ENCODE results near the gene FUT8.

FUT8 gene

GRCh38 chr14:65771271-65771670 is 358.7 kb downstream of the FUT8 start:
- DNase-seq (ENCODE audit: low spot score): no peak
- TF ChIP-seq, protein P1, sequence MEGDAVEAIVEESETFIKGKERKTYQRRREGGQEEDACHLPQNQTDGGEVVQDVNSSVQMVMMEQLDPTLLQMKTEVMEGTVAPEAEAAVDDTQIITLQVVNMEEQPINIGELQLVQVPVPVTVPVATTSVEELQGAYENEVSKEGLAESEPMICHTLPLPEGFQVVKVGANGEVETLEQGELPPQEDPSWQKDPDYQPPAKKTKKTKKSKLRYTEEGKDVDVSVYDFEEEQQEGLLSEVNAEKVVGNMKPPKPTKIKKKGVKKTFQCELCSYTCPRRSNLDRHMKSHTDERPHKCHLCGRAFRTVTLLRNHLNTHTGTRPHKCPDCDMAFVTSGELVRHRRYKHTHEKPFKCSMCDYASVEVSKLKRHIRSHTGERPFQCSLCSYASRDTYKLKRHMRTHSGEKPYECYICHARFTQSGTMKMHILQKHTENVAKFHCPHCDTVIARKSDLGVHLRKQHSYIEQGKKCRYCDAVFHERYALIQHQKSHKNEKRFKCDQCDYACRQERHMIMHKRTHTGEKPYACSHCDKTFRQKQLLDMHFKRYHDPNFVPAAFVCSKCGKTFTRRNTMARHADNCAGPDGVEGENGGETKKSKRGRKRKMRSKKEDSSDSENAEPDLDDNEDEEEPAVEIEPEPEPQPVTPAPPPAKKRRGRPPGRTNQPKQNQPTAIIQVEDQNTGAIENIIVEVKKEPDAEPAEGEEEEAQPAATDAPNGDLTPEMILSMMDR (IDR thresholded peaks at IDR 0.05; ENCODE audit: extremely low read depth, missing control alignments): no peak

DNA sequence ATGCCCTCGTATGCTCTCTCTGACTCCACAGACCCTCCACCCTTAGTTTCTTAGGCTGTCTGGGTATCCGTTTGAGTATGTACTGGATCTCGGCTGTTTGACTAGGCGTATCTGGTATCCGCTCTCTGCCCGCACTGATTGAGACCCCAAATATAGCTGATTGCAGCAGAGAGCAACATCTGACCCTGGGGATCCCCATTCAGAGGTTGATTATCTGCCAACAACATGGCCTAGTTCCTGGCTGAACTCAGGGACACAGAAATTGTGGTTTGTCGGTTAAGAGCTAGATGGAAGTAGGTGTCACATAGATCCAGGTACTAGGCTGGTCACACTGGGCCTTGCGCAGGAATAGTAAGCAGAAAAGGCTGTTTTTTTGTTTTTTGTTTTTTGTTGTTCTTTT is 359.9 kb downstream of the FUT8 start:
- TF ChIP-seq, protein P1 (IDR thresholded peaks at IDR 0.05; ENCODE audit: extremely low read depth, missing control alignments): no peak
- DNase-seq (ENCODE audit: low spot score): no peak

DNA sequence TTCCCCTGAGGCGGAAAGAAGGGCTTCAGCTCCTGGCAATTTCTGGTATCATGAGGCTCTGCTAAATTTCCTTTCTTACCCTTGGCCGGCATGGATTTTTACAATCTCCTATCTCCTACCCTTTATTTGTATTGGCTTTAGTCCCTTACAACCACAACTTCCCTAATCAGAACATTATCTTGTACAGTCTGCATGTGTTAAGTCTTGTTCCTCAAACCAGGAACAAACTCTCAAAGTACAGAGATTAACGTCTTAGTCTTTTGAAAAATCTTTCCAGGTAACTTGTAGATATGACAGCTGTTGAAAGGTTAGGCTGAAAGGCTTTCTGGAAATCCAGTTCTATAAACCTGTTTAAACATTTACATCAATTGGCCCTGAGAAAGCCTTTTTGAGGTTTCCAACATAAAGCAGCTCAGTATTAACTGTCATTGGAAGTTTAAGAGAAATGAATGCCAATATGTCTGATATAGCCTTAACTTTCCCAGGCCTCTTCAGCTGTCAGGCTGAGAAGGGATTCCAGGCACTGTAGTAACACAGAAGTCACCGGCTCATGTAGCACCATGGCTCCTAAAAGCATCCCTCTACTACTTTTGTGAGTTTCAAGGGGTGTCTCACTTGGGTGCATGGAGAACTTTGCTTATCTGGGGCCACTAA is 360.5 kb downstream of the FUT8 start:
- DNase-seq (ENCODE audit: low spot score): no peak
- TF ChIP-seq, protein P1 (IDR thresholded peaks at IDR 0.05; ENCODE audit: extremely low read depth, missing control alignments): no peak

DNA sequence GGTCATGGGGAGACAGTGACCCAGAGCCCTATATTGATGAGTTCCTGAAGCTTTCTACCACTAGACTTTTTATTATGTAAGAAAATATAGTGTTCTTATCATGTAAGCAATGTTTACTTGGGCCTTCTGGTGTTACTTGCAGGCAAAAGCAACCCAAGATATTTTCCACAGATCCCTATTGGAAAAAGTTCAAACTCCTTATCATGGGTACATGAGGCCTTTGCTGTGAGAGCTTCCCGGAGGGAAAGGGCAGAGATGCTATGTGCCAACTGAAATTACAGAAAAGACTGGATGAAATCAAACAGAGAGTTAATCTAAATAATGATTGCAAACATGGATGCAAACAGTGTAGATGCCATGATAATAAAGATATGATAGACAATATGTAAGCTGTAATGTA is 361.5 kb downstream of the FUT8 start:
- no peak for DNase-seq (ENCODE audit: low spot score)

GRCh38 chr14:65776193-65776852 is 363.8 kb downstream of the FUT8 start:
- TF ChIP-seq, protein P1 (IDR thresholded peaks at IDR 0.05; ENCODE audit: extremely low read depth, missing control alignments): no peak
- DNase-seq (ENCODE audit: low spot score): no peak

More for the DNA sequence above, 361.5 kb downstream of the FUT8 start:
- TF ChIP-seq, protein P1 (IDR thresholded peaks at IDR 0.05; ENCODE audit: extremely low read depth, missing control alignments): no peak

GRCh38 chr14:65780566-65780965 is 368.0 kb downstream of the FUT8 start:
- TF ChIP-seq, protein P1 (IDR thresholded peaks at IDR 0.05; ENCODE audit: extremely low read depth, missing control alignments): no peak
- DNase-seq (ENCODE audit: low spot score): no peak

DNA sequence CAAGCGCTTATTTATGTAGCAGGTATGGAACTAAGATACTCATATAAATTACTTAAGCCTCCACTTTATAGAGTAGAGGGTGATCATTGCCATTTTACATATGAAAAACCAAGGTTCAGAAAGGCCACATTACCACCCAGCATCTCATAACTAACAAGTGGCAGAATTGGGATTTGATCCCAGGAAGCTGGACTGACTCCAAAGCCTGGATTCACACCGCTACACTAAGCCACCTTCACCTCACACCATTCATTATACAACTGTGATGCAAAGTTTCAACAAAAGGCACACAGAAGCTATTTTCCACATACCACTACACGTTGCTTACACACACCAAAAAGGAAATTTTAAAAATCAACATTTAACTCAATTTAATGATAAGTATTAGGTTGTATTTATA is 370.6 kb downstream of the FUT8 start:
- no peak for DNase-seq (ENCODE audit: low spot score)
- TF ChIP-seq, protein P1 (IDR thresholded peaks at IDR 0.05; ENCODE audit: extremely low read depth, missing control alignments): no peak
